ENCODE data around the gene MAGEA11.
"Not testable (repeated sequence)": the region's sequence is repeated elsewhere in the genome, so short reads cannot be mapped to it uniquely, and the experiment has no call there.

MAGEA11 gene

GRCh38 chrX:149760965-149761364, 49.1 kb downstream of the MAGEA11 start:
- no peak overlapping the region for H2BK120ac ChIP-seq (ENCODE audit: low read depth, low read length)
- H2BK15ac ChIP-seq (ENCODE audit: low read length), result no peak overlapping the region
- H3K4me1 ChIP-seq (ENCODE audit: control insufficient read depth in 2 of 2, insufficient read depth in 1 of 2, low read depth in 1 of 2, low read length in 2 of 2), result no peaks in the 10 kb centered on the region
- no peak for DNase-seq (ENCODE audit: low spot score)
- H3K4me2 ChIP-seq (ENCODE audit: insufficient read depth, low read length, poor library complexity, severe bottlenecking), result no peak overlapping the region
- H3K27me3 ChIP-seq (ENCODE audit: control insufficient read depth in 3 of 3, insufficient read depth in 3 of 3, low read depth in 1 of 3, low read length in 3 of 3), result no peaks in the 10 kb centered on the region
- no peak overlapping the region for H3K4me3 ChIP-seq (ENCODE audit: low read length in 2 of 2)
- H2AFZ ChIP-seq (ENCODE audit: low read length), result no peak overlapping the region
- H2AK5ac ChIP-seq (ENCODE audit: low read depth, low read length), result no peak overlapping the region
- WGBS, 2 donors (ENCODE audit: extremely low coverage in 2 of 2, insufficient read length in 2 of 2, insufficient replicate concordance in 1 of 2), result no CpG with 5 or more reads among the region's 3 CpGs
- H3K18ac ChIP-seq (ENCODE audit: low read length), result no peak overlapping the region
- H3K4ac ChIP-seq (ENCODE audit: low read length), result no peak overlapping the region
- H3K14ac ChIP-seq (ENCODE audit: low read length), result no peak overlapping the region
- no peak overlapping the region for H3K23ac ChIP-seq (ENCODE audit: low read depth, low read length, poor library complexity)
- H3K27ac ChIP-seq (replicated peaks; ENCODE audit: low read length), result no peak overlapping the region
- no peaks in the 10 kb centered on the region for H3K9me3 ChIP-seq (replicated peaks in 1 of 2; ENCODE audit: control insufficient read depth in 2 of 2, insufficient read depth in 1 of 2, low read depth in 1 of 2, low read length in 2 of 2)
- no peaks in the 10 kb centered on the region for H3K36me3 ChIP-seq (replicated peaks in 1 of 2; ENCODE audit: control insufficient read depth in 2 of 2, insufficient read depth in 2 of 2, low read length in 2 of 2)
- H3K79me1 ChIP-seq (ENCODE audit: low read depth, low read length), result no peaks in the 10 kb centered on the region
- H2BK12ac ChIP-seq (ENCODE audit: low read length), result no peak overlapping the region
- H2BK5ac ChIP-seq (ENCODE audit: low read length), result no peak overlapping the region
- no peak overlapping the region for H4K91ac ChIP-seq (ENCODE audit: low read depth, low read length, poor library complexity)
- H3K9ac ChIP-seq (ENCODE audit: low read depth, low read length, poor library complexity), result no peak overlapping the region
- no peak overlapping the region for H4K8ac ChIP-seq (ENCODE audit: low read depth, low read length)

- not testable (repeated sequence) for DNase-seq (ENCODE audit: low spot score); H2AFZ ChIP-seq (ENCODE audit: low read length); H3K27ac ChIP-seq (replicated peaks; ENCODE audit: low read length); H3K23ac ChIP-seq (ENCODE audit: low read depth, low read length, poor library complexity); H2AK5ac ChIP-seq (ENCODE audit: low read depth, low read length); H2BK5ac ChIP-seq (ENCODE audit: low read length); H2BK120ac ChIP-seq (ENCODE audit: low read depth, low read length); H3K18ac ChIP-seq (ENCODE audit: low read length); H3K4me2 ChIP-seq (ENCODE audit: insufficient read depth, low read length, poor library complexity, severe bottlenecking); H3K79me1 ChIP-seq (ENCODE audit: low read depth, low read length); H4K8ac ChIP-seq (ENCODE audit: low read depth, low read length); H2BK15ac ChIP-seq (ENCODE audit: low read length); H2BK12ac ChIP-seq (ENCODE audit: low read length); H3K4me3 ChIP-seq (ENCODE audit: low read length in 2 of 2); H3K9ac ChIP-seq (ENCODE audit: low read depth, low read length, poor library complexity); H3K4ac ChIP-seq (ENCODE audit: low read length); H4K91ac ChIP-seq (ENCODE audit: low read depth, low read length, poor library complexity); H3K9me3 ChIP-seq (replicated peaks in 1 of 2; ENCODE audit: control insufficient read depth in 2 of 2, insufficient read depth in 1 of 2, low read depth in 1 of 2, low read length in 2 of 2); H3K4me1 ChIP-seq (ENCODE audit: control insufficient read depth in 2 of 2, insufficient read depth in 1 of 2, low read depth in 1 of 2, low read length in 2 of 2); H3K14ac ChIP-seq (ENCODE audit: low read length); H3K36me3 ChIP-seq (replicated peaks in 1 of 2; ENCODE audit: control insufficient read depth in 2 of 2, insufficient read depth in 2 of 2, low read length in 2 of 2); H3K27me3 ChIP-seq (ENCODE audit: control insufficient read depth in 3 of 3, insufficient read depth in 3 of 3, low read depth in 1 of 3, low read length in 3 of 3)
- no CpG with 5 or more reads among the region's 22 CpGs for WGBS, 2 donors (ENCODE audit: extremely low coverage in 2 of 2, insufficient read length in 2 of 2, insufficient replicate concordance in 1 of 2)
Measured at GRCh38 chrX:149761858-149762674, 50.2 kb downstream of the MAGEA11 start.

- no peak overlapping the region for H3K4ac ChIP-seq (ENCODE audit: low read length)
- no peak overlapping the region for H2BK5ac ChIP-seq (ENCODE audit: low read length)
- H3K4me3 ChIP-seq (ENCODE audit: low read length in 2 of 2), result no peak overlapping the region
- H3K36me3 ChIP-seq (replicated peaks in 1 of 2; ENCODE audit: control insufficient read depth in 2 of 2, insufficient read depth in 2 of 2, low read length in 2 of 2), result no peaks in the 10 kb centered on the region
- no peaks in the 10 kb centered on the region for H3K79me1 ChIP-seq (ENCODE audit: low read depth, low read length)
- H3K9ac ChIP-seq (ENCODE audit: low read depth, low read length, poor library complexity), result no peak overlapping the region
- H2AK5ac ChIP-seq (ENCODE audit: low read depth, low read length), result no peak overlapping the region
- H3K4me2 ChIP-seq (ENCODE audit: insufficient read depth, low read length, poor library complexity, severe bottlenecking), result no peak overlapping the region
- H3K27me3 ChIP-seq (ENCODE audit: control insufficient read depth in 3 of 3, insufficient read depth in 3 of 3, low read depth in 1 of 3, low read length in 3 of 3), result no peaks in the 10 kb centered on the region
- H2AFZ ChIP-seq (ENCODE audit: low read length), result no peak overlapping the region
- no peak overlapping the region for H3K27ac ChIP-seq (replicated peaks; ENCODE audit: low read length)
- H2BK12ac ChIP-seq (ENCODE audit: low read length), result no peak overlapping the region
- H3K18ac ChIP-seq (ENCODE audit: low read length), result no peak overlapping the region
- H2BK15ac ChIP-seq (ENCODE audit: low read length), result no peak overlapping the region
- H3K4me1 ChIP-seq (ENCODE audit: control insufficient read depth in 2 of 2, insufficient read depth in 1 of 2, low read depth in 1 of 2, low read length in 2 of 2), result no peaks in the 10 kb centered on the region
- WGBS, 2 donors (ENCODE audit: extremely low coverage in 2 of 2, insufficient read length in 2 of 2, insufficient replicate concordance in 1 of 2), result no CpG with 5 or more reads among the region's 11 CpGs
- H2BK120ac ChIP-seq (ENCODE audit: low read depth, low read length), result no peak overlapping the region
- no peak overlapping the region for H3K14ac ChIP-seq (ENCODE audit: low read length)
- H4K91ac ChIP-seq (ENCODE audit: low read depth, low read length, poor library complexity), result no peak overlapping the region
- H3K9me3 ChIP-seq (replicated peaks in 1 of 2; ENCODE audit: control insufficient read depth in 2 of 2, insufficient read depth in 1 of 2, low read depth in 1 of 2, low read length in 2 of 2), result no peaks in the 10 kb centered on the region
- no peak overlapping the region for H3K23ac ChIP-seq (ENCODE audit: low read depth, low read length, poor library complexity)
- no peak overlapping the region for H4K8ac ChIP-seq (ENCODE audit: low read depth, low read length)
- DNase-seq (ENCODE audit: low spot score), result no peak
Measured at GRCh38 chrX:149762696-149763614, 51.1 kb downstream of the MAGEA11 start.

All from neuronal stem cell (in vitro differentiated cells).